ENCODE data around the gene UBL4A.
"Not testable (repeated sequence)": the region's sequence is repeated elsewhere in the genome, so short reads cannot be mapped to it uniquely, and the experiment has no call there.

DNA sequence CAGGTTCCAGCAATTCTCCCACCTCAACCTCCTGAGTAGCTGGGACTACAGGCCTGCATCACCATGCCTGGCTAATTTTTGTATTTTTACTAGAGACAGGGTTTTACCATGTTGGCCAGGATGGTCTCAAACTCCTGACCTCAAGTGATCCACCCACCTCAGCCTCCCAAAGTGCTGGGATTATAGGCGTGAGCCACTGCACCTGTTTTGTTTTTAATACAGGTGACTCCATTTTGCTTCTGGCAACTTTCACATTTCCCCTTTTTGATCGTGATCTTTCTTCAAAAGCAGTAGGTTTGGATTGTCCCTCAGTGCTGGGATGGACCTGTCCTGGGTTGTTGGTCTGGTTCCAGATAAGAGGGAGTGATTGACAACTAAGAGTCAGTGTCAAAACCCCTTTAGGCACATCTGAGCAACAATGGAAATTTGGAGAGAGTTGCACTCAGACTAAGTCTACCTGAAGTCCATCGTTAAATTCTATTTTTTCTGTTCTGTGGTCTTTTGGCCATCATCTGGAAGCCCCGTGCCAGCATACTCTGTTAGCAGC, 10.2 kb upstream of the UBL4A start:
- TF ChIP-seq, protein P1, sequence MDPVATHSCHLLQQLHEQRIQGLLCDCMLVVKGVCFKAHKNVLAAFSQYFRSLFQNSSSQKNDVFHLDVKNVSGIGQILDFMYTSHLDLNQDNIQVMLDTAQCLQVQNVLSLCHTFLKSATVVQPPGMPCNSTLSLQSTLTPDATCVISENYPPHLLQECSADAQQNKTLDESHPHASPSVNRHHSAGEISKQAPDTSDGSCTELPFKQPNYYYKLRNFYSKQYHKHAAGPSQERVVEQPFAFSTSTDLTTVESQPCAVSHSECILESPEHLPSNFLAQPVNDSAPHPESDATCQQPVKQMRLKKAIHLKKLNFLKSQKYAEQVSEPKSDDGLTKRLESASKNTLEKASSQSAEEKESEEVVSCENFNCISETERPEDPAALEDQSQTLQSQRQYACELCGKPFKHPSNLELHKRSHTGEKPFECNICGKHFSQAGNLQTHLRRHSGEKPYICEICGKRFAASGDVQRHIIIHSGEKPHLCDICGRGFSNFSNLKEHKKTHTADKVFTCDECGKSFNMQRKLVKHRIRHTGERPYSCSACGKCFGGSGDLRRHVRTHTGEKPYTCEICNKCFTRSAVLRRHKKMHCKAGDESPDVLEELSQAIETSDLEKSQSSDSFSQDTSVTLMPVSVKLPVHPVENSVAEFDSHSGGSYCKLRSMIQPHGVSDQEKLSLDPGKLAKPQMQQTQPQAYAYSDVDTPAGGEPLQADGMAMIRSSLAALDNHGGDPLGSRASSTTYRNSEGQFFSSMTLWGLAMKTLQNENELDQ (CRISPR knock-in tag; IDR thresholded peaks at IDR 0.05; ENCODE audit: borderline replicate concordance) = not testable (repeated sequence)
- not testable (repeated sequence) for TF ChIP-seq FOXK2 (IDR thresholded peaks at IDR 0.05); ZKSCAN1 (IDR thresholded peaks at IDR 0.05; ENCODE audit: low read length); RFX1 (IDR thresholded peaks at IDR 0.05); ZNF768 (CRISPR knock-in tag; IDR thresholded peaks at IDR 0.05); JDP2 (CRISPR knock-in tag; IDR thresholded peaks at IDR 0.05; ENCODE audit: borderline replicate concordance); POLR2A (IDR thresholded peaks at IDR 0.05; ENCODE audit: insufficient read depth in 1 of 2, low read depth in 2 of 2, low read length in 2 of 2); GABPA (IDR thresholded peaks at IDR 0.05; ENCODE audit: low read depth, low read length); GABPA (CRISPR knock-in tag; IDR thresholded peaks at IDR 0.05; ENCODE audit: low read depth)
- TF ChIP-seq, protein P2, sequence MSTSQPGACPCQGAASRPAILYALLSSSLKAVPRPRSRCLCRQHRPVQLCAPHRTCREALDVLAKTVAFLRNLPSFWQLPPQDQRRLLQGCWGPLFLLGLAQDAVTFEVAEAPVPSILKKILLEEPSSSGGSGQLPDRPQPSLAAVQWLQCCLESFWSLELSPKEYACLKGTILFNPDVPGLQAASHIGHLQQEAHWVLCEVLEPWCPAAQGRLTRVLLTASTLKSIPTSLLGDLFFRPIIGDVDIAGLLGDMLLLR (CRISPR knock-in tag; IDR thresholded peaks at IDR 0.05) = not testable (repeated sequence)
